ENCODE measurements around the gene MTRF1. TPM values are rescaled to one million over a fixed set of nuclear protein-coding genes. Genes with fewer than 3 reads are reported as not detected.
"Not testable (repeated sequence)": the region's sequence is repeated elsewhere in the genome, so short reads cannot be mapped to it uniquely, and the experiment has no call there.

MTRF1 gene
- total and polyA plus RNA-seq, 8 donors = 11.3 to 26.9 (median 20.9) TPM

DNA sequence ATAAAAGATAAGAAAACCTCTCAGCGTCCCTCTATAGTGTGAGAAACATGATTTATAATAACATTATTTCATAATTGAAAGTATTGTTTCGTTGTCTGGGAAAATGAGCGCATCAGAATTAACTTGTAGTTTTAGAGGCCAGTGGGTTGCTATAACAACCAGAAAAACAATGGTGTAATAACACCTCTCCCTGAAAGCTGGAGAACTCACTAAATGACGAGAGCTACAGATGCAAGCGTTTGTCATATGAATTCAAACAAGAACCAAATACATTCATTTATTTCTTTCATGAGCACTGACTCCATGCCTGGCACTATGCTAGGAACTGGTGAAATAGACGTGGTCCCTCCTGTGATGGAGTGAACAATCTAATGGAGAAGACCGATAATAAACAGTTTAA, 85.3 kb downstream of the MTRF1 start:
- no peak for TF ChIP-seq CTCF (IDR thresholded peaks at IDR 0.05)
- ATAC-seq (peak; percentile 66), DNase-seq (peak in 1 of 4 donors; percentile 3)
- Histone ChIP-seq H3K27ac (peak overlapping the region; percentile 39 to 89), H3K4me1 (no peaks in the 10 kb centered on the region), H3K9me3 (peaks cover 0 to 17% of the 10 kb centered on the region in 2 donors), H3K4me3 (no peak overlapping the region), H3K27me3 (no peaks in the 10 kb centered on the region), H3K36me3 (no peaks in the 10 kb centered on the region)
- intact Hi-C loops (cut with DNase I) = no loop called here

DNA sequence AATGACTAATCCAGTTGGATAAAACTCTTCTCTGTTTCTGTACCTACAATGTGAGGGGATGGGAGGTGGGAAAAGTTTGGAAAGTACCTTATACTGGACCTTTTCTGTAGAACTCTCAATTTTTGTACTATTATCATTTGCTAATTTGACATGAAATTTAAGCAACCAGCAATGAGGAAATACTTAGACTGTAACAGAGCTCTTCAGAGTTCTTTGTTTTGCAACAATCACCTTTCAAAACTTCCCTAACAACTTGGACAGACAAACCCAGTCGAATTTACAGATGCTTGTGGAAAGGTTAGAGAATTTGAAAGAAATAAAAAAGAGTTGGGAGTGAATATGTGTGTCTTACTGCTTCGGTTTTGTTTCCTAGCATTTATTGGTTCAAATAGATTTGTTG, 85.8 kb downstream of the MTRF1 start:
- peak overlapping the region; percentile 39 to 89 for H3K27ac ChIP-seq
- intact Hi-C loops (cut with DNase I) = no loop called here
- peaks cover 0 to 17% of the 10 kb centered on the region in 2 donors for H3K9me3 ChIP-seq
- H3K4me1 ChIP-seq = no peaks in the 10 kb centered on the region
- TF ChIP-seq CTCF (IDR thresholded peaks at IDR 0.05) = no peak
- no peaks in the 10 kb centered on the region for H3K27me3 ChIP-seq
- DNase-seq (no peak), ATAC-seq (peak; percentile 64)
- no peak overlapping the region for H3K4me3 ChIP-seq
- no peaks in the 10 kb centered on the region for H3K36me3 ChIP-seq

DNA sequence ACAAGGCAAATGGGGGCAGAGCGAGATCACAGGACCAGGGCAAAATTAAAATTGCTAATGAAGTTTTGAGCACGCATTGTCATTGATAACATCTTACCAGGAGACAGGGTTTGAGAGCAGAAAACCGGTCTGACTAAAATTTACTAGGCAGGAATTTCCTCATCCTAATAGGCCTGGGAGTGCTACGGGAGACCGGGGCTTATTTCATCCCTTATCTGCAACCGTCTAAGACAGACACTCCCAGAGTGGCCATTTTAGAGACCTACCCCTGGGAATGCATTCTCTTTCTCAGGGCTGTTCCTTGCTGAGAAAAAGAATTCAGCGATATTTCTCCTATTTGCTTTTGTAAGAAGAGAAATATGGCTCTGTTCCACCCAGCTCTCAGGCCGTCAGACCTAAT, 87.8 kb downstream of the MTRF1 start:
- H3K4me3 ChIP-seq; intact Hi-C loops (cut with DNase I); DNase-seq; ATAC-seq; H3K36me3 ChIP-seq; H3K4me1 ChIP-seq; H3K27ac ChIP-seq; H3K27me3 ChIP-seq: not testable (repeated sequence)
- H3K9me3 ChIP-seq = peaks cover 0 to 17% of the 10 kb centered on the region in 2 donors

Other genes starting within 250 kb of the MTRF1 start
- 10 to 100 TPM; 58.5 to 84.6 TPM for gene ELF1, start 244.3 kb downstream of the MTRF1 start, total RNA-seq
- 10 to 100 TPM; 46.6 to 53.2 (median 51.7) TPM for gene ELF1, start 244.3 kb downstream of the MTRF1 start, polyA plus RNA-seq (ENCODE audit: insufficient read length in 6 of 6)
- 1 to 10 TPM; 7.2 to 8.0 TPM for gene WBP4, start 202.1 kb downstream of the MTRF1 start, total RNA-seq
- 10 to 100 TPM; 21.4 to 24.5 (median 23.2) TPM for gene WBP4, start 202.1 kb downstream of the MTRF1 start, polyA plus RNA-seq (ENCODE audit: insufficient read length in 6 of 6)
- 1 to 10 TPM; 6.9 to 7.2 TPM for gene KBTBD6, start 130.8 kb downstream of the MTRF1 start, total RNA-seq
- 10 to 100 TPM; 14.0 to 16.0 (median 14.8) TPM for gene KBTBD6, start 130.8 kb downstream of the MTRF1 start, polyA plus RNA-seq (ENCODE audit: insufficient read length in 6 of 6)
- 1 to 10 TPM; 6.9 to 8.1 TPM for gene KBTBD7, start 69.0 kb downstream of the MTRF1 start, total RNA-seq
- 10 to 100 TPM; 15.2 to 19.2 (median 17.7) TPM for gene KBTBD7, start 69.0 kb downstream of the MTRF1 start, polyA plus RNA-seq (ENCODE audit: insufficient read length in 6 of 6)
- 10 to 100 TPM; 17.2 to 20.3 TPM for gene NAA16, start 47.7 kb upstream of the MTRF1 start, total RNA-seq
- 10 to 100 TPM; 52.3 to 69.4 (median 59.5) TPM for gene NAA16, start 47.7 kb upstream of the MTRF1 start, polyA plus RNA-seq (ENCODE audit: insufficient read length in 6 of 6)
- 100 to 1,000 TPM; 173 to 196 TPM for gene RGCC, start 194.0 kb upstream of the MTRF1 start, total RNA-seq
- 100 to 1,000 TPM in 5 of 6 donors, 10 to 100 TPM in 1; 93.4 to 164 (median 130) TPM for gene RGCC, start 194.0 kb upstream of the MTRF1 start, polyA plus RNA-seq (ENCODE audit: insufficient read length in 6 of 6)